ENCODE data around the gene UBASH3A. TPM values are rescaled to one million over a fixed set of nuclear protein-coding genes. Genes with fewer than 3 reads are reported as not detected.

Gene UBASH3A
- total RNA-seq, 2 donors from 2014 or later, result 0.93 to 1.5 TPM

- Histone ChIP-seq H3K4me3 (no peak overlapping the region), H3K36me3 (no peaks in the 10 kb centered on the region), H3K9ac (ENCODE audit: low read depth in 2 of 2, low read length in 2 of 2) (no peak overlapping the region), H3K4me1 (peaks cover 5% of the 10 kb centered on the region), H3K9me3 (no peaks in the 10 kb centered on the region), H3K27ac (no peak overlapping the region), H3K27me3 (no peaks in the 10 kb centered on the region)
- DNase-seq, result peak; percentile 17
- TF ChIP-seq CTCF (IDR thresholded peaks at IDR 0.05), result no peak
- intact Hi-C loops (cut with DNase I), result no loop called here
Observed at GRCh38 chr21:42480736-42481135, 77.0 kb downstream of the UBASH3A start.

DNA sequence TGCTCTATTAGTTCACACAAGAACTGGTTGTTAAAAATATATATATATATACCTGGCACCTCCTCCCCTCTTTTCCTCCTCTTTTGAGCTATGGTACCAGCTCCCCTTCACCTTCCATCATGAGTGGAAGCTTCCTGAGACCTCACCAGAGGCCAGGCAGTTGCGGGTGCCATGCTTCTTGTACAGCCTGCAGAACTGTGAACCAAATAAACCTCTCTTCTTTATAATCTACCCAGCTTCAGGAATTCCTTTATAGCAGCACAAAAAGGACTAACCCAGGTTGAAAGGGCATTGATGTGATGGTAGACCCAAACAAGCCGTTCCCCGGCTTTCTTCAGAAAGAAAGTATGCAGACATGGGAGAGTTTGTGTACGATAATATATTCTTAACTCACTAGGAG lies 77.5 kb downstream of the UBASH3A start:
- no peak overlapping the region for H3K9ac ChIP-seq (ENCODE audit: low read depth in 2 of 2, low read length in 2 of 2)
- no peak for TF ChIP-seq CTCF (IDR thresholded peaks at IDR 0.05)
- peaks cover 5% of the 10 kb centered on the region for H3K4me1 ChIP-seq
- H3K9me3 ChIP-seq, result no peaks in the 10 kb centered on the region
- H3K27ac ChIP-seq, result no peak overlapping the region
- H3K36me3 ChIP-seq, result no peaks in the 10 kb centered on the region
- intact Hi-C loops (cut with DNase I), result no loop called here
- no peaks in the 10 kb centered on the region for H3K27me3 ChIP-seq
- H3K4me3 ChIP-seq, result no peak overlapping the region
- DNase-seq, result no peak

DNA sequence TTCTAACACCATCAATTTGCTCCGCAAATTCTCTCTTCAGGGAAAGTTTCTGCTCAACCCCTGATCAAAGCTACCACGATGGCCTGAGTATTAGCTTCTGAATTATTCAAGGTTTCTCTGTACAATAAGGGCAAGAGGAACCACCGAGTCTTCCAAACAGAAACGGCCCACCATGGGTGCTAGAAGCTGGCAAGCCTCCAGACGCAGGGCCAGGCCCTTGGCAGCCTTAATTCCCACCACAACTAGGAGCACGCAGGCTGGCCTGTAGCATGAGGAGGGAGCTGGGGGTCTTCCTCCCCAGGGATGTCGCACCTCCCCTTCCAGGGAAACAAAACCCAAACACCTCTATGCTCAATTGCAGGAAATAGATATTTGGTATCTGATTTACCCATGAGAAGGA lies 81.3 kb downstream of the UBASH3A start:
- no peaks in the 10 kb centered on the region for H3K36me3 ChIP-seq

DNA sequence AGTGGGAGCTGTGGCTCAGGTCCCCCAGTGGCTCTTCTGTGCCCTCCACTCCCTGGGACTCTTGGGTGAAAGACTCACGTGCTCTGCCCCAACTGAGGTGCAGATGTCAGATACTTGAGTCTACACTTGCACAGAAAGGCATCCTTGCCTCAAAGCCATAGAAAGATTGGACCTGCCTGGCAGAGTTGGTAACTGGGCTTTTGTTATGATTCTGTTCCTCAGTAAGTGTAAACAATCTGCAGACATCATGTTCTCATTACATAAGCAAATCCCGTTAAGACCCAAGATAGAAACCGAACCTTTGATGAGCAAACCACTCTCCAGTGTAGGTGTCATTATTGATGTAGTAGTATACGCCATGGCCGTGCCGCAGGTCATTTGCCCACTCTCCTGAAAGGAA lies 82.4 kb downstream of the UBASH3A start:
- H3K27ac ChIP-seq, result no peak overlapping the region
- DNase-seq, result no peak

More for the DNA sequence above, 81.3 kb downstream of the UBASH3A start:
- no peaks in the 10 kb centered on the region for H3K27me3 ChIP-seq
- intact Hi-C loops (cut with DNase I), result no loop called here
- no peak for TF ChIP-seq CTCF (IDR thresholded peaks at IDR 0.05)
- H3K9me3 ChIP-seq, result no peaks in the 10 kb centered on the region
- H3K4me1 ChIP-seq, result peaks cover 5% of the 10 kb centered on the region
- DNase-seq, result no peak
- H3K4me3 ChIP-seq, result no peak overlapping the region
- H3K27ac ChIP-seq, result no peak overlapping the region
- H3K9ac ChIP-seq (ENCODE audit: low read depth in 2 of 2, low read length in 2 of 2), result no peak overlapping the region

DNA sequence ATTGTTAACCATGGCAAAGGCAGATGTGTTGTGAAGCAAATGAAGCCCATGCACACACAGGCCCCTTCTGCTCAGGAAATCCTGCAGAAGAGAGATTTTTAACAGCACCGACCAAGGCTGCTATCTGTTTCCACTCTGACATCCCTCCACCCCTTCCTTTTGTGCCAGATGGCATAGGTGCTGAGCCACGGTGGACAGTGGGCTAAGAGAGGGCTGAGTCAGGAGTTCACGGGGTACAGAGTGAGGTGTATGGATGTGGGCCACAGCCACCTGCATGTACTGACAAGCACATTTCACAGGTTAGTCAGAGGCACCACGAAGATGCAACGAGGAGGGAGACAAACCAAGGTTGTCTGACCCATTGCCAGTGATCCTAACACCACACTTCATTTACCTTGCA lies 82.8 kb downstream of the UBASH3A start:
- intact Hi-C loops (cut with DNase I), result no loop called here
- Histone ChIP-seq H3K27me3 (no peaks in the 10 kb centered on the region), H3K4me1 (peaks cover 10% of the 10 kb centered on the region), H3K36me3 (no peaks in the 10 kb centered on the region), H3K4me3 (no peak overlapping the region), H3K27ac (no peak overlapping the region), H3K9ac (ENCODE audit: low read depth in 2 of 2, low read length in 2 of 2) (no peak overlapping the region), H3K9me3 (no peaks in the 10 kb centered on the region)
- no peak for TF ChIP-seq CTCF (IDR thresholded peaks at IDR 0.05)
- DNase-seq, result no peak

More for the DNA sequence above, 82.4 kb downstream of the UBASH3A start:
- intact Hi-C loops (cut with DNase I), result no loop called here
- Histone ChIP-seq H3K4me3 (no peak overlapping the region), H3K9ac (ENCODE audit: low read depth in 2 of 2, low read length in 2 of 2) (no peak overlapping the region), H3K9me3 (no peaks in the 10 kb centered on the region), H3K27me3 (no peaks in the 10 kb centered on the region), H3K36me3 (no peaks in the 10 kb centered on the region), H3K4me1 (peaks cover 10% of the 10 kb centered on the region)
- no peak for TF ChIP-seq CTCF (IDR thresholded peaks at IDR 0.05)
